Neural progenitor cell (in vitro differentiated cells): ENCODE data around the gene HPGD.

Source experiments
- EZH2 ChIP-seq: fragments of 200-600 bp; sonication (generic); IDR thresholded peaks from 2 replicates; pipeline ENCODE4 v1.6.1; 2017; ENCODE audit warnings: antibody characterized with exemption, mild to moderate bottlenecking, moderate library complexity
- EZH2phosphoT487 ChIP-seq: fragments of 200-600 bp; sonication (generic); IDR thresholded peaks from 2 replicates; pipeline ENCODE4 v1.6.1; 2017; ENCODE audit warnings: antibody characterized with exemption
- TF ChIP-seq, protein P1 (sequence below): fragments of 200-600 bp; sonication (generic); IDR thresholded peaks from 2 replicates; pipeline ENCODE4 v1.5.1; 2017; ENCODE audit warnings: antibody characterized with exemption, mild to moderate bottlenecking

DNA sequence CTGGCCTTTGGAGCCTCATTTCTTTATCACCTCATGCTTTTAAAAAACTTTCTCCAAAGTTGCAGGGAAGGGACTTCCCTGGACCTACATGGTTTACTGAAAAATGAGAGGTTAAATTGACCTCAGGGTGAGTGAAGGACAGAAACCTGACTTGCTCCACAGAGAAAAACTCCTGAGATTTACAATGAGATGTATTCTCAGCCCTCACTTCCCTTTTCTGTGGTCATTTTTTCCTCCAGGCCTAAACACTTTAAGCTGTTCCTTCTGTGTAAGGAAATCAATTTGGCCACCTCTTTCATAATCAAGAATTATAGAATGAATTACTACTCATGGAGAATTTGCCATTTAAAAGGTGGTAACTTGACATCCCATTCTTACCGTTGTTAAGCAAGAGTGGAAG is 77.9 kb downstream of the HPGD start:
- TF ChIP-seq, protein P1, sequence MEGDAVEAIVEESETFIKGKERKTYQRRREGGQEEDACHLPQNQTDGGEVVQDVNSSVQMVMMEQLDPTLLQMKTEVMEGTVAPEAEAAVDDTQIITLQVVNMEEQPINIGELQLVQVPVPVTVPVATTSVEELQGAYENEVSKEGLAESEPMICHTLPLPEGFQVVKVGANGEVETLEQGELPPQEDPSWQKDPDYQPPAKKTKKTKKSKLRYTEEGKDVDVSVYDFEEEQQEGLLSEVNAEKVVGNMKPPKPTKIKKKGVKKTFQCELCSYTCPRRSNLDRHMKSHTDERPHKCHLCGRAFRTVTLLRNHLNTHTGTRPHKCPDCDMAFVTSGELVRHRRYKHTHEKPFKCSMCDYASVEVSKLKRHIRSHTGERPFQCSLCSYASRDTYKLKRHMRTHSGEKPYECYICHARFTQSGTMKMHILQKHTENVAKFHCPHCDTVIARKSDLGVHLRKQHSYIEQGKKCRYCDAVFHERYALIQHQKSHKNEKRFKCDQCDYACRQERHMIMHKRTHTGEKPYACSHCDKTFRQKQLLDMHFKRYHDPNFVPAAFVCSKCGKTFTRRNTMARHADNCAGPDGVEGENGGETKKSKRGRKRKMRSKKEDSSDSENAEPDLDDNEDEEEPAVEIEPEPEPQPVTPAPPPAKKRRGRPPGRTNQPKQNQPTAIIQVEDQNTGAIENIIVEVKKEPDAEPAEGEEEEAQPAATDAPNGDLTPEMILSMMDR = no peak
- TF ChIP-seq EZH2 = no peak
- no peak for TF ChIP-seq EZH2phosphoT487
